GM23248 (cell line): Measurements from ENCODE around the gene CDHR5. TPM values are rescaled to one million over a fixed set of nuclear protein-coding genes. Genes with fewer than 3 reads are reported as not detected.
"Not testable (repeated sequence)": the region's sequence is repeated elsewhere in the genome, so short reads cannot be mapped to it uniquely, and the experiment has no call there.

Experiments used
- DNase-seq: peaks from one replicate; pipeline ENCODE4 v3.0.0-alpha.2; 2015
- H2AFZ ChIP-seq: fragments of 200-600 bp; sonication (generic); 2 replicates; pipeline ENCODE4 v1.6.1; 2016; ENCODE audit warnings: antibody characterized with exemption
- H3F3A ChIP-seq: fragments of 200-600 bp; sonication (generic); 2 replicates; pipeline ENCODE4 v1.6.1; 2016; ENCODE audit warnings: mild to moderate bottlenecking, antibody characterized with exemption, mixed run types; ENCODE audit not compliant: insufficient read depth
- H3K27ac ChIP-seq: fragments of 200-600 bp; sonication (generic); 2 replicates; pipeline ENCODE4 v1.5.1; 2016; ENCODE audit warnings: mild to moderate bottlenecking
- H3K27me3 ChIP-seq: fragments of 200-600 bp; sonication (generic); replicated peaks from 2 replicates; pipeline ENCODE4 v1.6.1; 2016; ENCODE audit warnings: mild to moderate bottlenecking; ENCODE audit not compliant: insufficient read depth
- H3K36me3 ChIP-seq: fragments of 200-600 bp; sonication (generic); 2 replicates; pipeline ENCODE4 v1.6.1; 2016; ENCODE audit warnings: low read depth, mild to moderate bottlenecking
- H3K4me1 ChIP-seq: fragments of 200-600 bp; sonication (generic); 2 replicates; pipeline ENCODE4 v1.6.1; 2016; ENCODE audit warnings: mild to moderate bottlenecking; ENCODE audit not compliant: insufficient read depth
- H3K4me2 ChIP-seq: fragments of 200-600 bp; sonication (generic); one replicate; pipeline ENCODE4 v1.6.1; 2016; ENCODE audit warnings: mild to moderate bottlenecking; ENCODE audit not compliant: unreplicated experiment
- H3K4me3 ChIP-seq: fragments of 200-600 bp; sonication (generic); 2 replicates; pipeline ENCODE4 v1.5.1; 2016; ENCODE audit warnings: mild to moderate bottlenecking
- H3K79me2 ChIP-seq: fragments of 200-600 bp; sonication (generic); 2 replicates; pipeline ENCODE4 v1.6.1; 2016; ENCODE audit warnings: mild to moderate bottlenecking; ENCODE audit not compliant: insufficient read depth
- H3K9ac ChIP-seq: fragments of 200-600 bp; sonication (generic); 2 replicates; pipeline ENCODE4 v1.6.1; 2016; ENCODE audit warnings: mild to moderate bottlenecking
- H3K9me2 ChIP-seq: fragments of 200-600 bp; sonication (generic); 2 replicates; pipeline ENCODE4 v1.6.1; 2016; ENCODE audit warnings: mixed run types, mild to moderate bottlenecking, moderate library complexity; ENCODE audit not compliant: insufficient read depth
- H3K9me3 ChIP-seq: fragments of 200-600 bp; sonication (generic); one replicate; pipeline ENCODE4 v1.6.1; 2017; ENCODE audit warnings: low read depth
- H4K20me1 ChIP-seq: fragments of 200-600 bp; sonication (generic); 2 replicates; pipeline ENCODE4 v1.6.0; 2016; ENCODE audit not compliant: insufficient read depth
- EZH2 ChIP-seq: fragments of 200-600 bp; sonication (generic); IDR thresholded peaks from 2 replicates; pipeline ENCODE4 v1.6.1; 2018; ENCODE audit warnings: antibody characterized with exemption, mild to moderate bottlenecking; ENCODE audit not compliant: insufficient read depth, poor library complexity, severe bottlenecking
- EZH2phosphoT487 ChIP-seq: fragments of 200-600 bp; sonication (generic); IDR thresholded peaks from 2 replicates; pipeline ENCODE4 v1.6.1; 2018; ENCODE audit warnings: antibody characterized with exemption, moderate library complexity, mild to moderate bottlenecking, low read depth; ENCODE audit not compliant: insufficient read depth
- WGBS, 2 experiments: methylation state at CpG; one replicate each; pipeline ENCODE4 v1.1.6; 2015 to 2017; ENCODE audit warnings: low lambda C conversion rate in 2 of 2, low coverage in 1 of 2; ENCODE audit errors: missing lambda C conversion rate in 2 of 2; 5-methylcytosine and 5-hydroxymethylcytosine counted together
- in situ Hi-C: fragments of 300-500 bp; cut with MboI; formaldehyde crosslinking; loops from 2 replicates; pipeline ENCODE4 v1.15.0; 2020
- polyA plus RNA-seq: library from polyadenylated mRNA; unstranded; fragments of >200 nt; fragmentation: Nextera tagmentation; extraction: Ambion mirVana; gene quantifications from 2 replicates; pipeline ENCODE4 v1.2.1, GENCODE V29; 2016
- total RNA-seq: library from RNA; depleted of rRNA; stranded (reverse); fragments of >200 nt; shearing (Covaris generic); gene quantifications from 2 replicates; pipeline ENCODE4 v1.2.3, GENCODE V29; 2014

CDHR5 gene
- total and polyA plus RNA-seq, 2 experiments from 2014 or later, result not detected

DNA sequence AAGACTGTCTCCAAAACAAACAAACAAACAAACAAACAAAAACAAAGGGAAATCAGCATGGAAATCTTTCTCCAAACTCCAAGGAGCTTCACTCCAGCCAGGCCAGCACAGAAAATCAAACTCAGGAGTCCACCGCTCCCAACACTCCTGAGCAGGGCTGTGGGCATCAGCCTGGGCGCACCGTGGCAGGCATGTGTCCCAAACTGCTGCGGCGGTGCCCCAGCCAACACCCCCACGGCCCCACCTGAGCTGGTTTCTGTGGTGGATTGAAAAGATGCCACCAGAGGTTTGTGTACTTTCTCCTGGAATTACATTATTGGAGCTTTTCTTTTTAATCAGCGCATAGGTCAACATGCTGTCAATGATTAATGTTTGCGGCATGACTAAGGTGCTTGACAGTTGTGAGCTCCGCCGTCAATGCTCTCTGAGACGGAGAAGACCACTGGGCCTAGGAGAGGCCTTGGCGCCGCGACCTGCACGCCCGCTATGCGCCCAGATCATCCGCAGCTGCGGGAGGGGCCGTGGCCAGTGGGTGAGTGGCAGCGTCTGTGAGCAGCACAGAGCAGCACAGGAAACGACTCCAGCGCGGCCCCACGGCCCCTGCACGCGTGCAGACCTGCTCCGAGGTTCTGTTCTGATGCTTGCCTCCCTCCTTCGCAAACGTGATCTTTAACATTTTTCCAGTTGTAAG is 30.4 kb upstream of the CDHR5 start:
- H3K36me3 ChIP-seq, result no peaks in the 10 kb centered on the region
- H2AFZ ChIP-seq, result no peak overlapping the region
- no peak overlapping the region for H3K4me2 ChIP-seq
- in situ Hi-C loops, result no loop called here
- H3K4me1 ChIP-seq, result no peaks in the 10 kb centered on the region
- H3K27ac ChIP-seq, result no peak overlapping the region
- H3K9ac ChIP-seq, result no peak overlapping the region
- no peaks in the 10 kb centered on the region for H3K9me2 ChIP-seq
- H3K9me3 ChIP-seq, result no peaks in the 10 kb centered on the region
- no peak for DNase-seq
- H3F3A ChIP-seq, result no peaks in the 10 kb centered on the region; the same call in 1 of the 2 replicates
- H3K79me2 ChIP-seq, result no peaks in the 10 kb centered on the region
- H3K4me3 ChIP-seq, result no peak overlapping the region
- H3K27me3 ChIP-seq, result no peaks in the 10 kb centered on the region
- no peak for TF ChIP-seq EZH2phosphoT487
- no peak for TF ChIP-seq EZH2
- 93 to 94% methylated on average over 30 of the region's 30 CpGs for WGBS, 2 experiments
- H4K20me1 ChIP-seq, result no peaks in the 10 kb centered on the region

GRCh38 chr11:654444-654843 is 29.7 kb upstream of the CDHR5 start:
- H3K79me2 ChIP-seq, H3K36me3 ChIP-seq, H2AFZ ChIP-seq, H3K9me2 ChIP-seq, H3K4me1 ChIP-seq, H4K20me1 ChIP-seq, H3K4me3 ChIP-seq, H3K9ac ChIP-seq, H3K27ac ChIP-seq, in situ Hi-C loops, H3K9me3 ChIP-seq, H3K4me2 ChIP-seq, H3K27me3 ChIP-seq, H3F3A ChIP-seq, DNase-seq: not testable (repeated sequence)
- WGBS, 2 experiments, result 95 to 96% methylated on average over 12 of the region's 12 CpGs

GRCh38 chr11:653837-654236 is 29.1 kb upstream of the CDHR5 start:
- no peaks in the 10 kb centered on the region for H3K4me1 ChIP-seq
- no peaks in the 10 kb centered on the region for H3K9me2 ChIP-seq
- in situ Hi-C loops, result no loop called here
- H3K4me2 ChIP-seq, result no peak overlapping the region
- no peaks in the 10 kb centered on the region for H3K27me3 ChIP-seq
- H3K9ac ChIP-seq, result no peak overlapping the region
- no peaks in the 10 kb centered on the region for H3K9me3 ChIP-seq
- TF ChIP-seq EZH2phosphoT487 (no peak), EZH2 (no peak)
- H3K79me2 ChIP-seq, result no peaks in the 10 kb centered on the region
- 94 to 100% methylated on average over 7 to 15 of the region's 15 CpGs for WGBS, 2 experiments
- no peak overlapping the region for H2AFZ ChIP-seq
- no peak overlapping the region for H3K4me3 ChIP-seq
- DNase-seq, result no peak
- peaks cover 1% of the 10 kb centered on the region; the same call in 1 of the 2 replicates for H3F3A ChIP-seq
- H4K20me1 ChIP-seq, result no peaks in the 10 kb centered on the region
- H3K36me3 ChIP-seq, result peaks cover 5% of the 10 kb centered on the region; the same call in 1 of the 2 replicates
- no peak overlapping the region for H3K27ac ChIP-seq

DNA sequence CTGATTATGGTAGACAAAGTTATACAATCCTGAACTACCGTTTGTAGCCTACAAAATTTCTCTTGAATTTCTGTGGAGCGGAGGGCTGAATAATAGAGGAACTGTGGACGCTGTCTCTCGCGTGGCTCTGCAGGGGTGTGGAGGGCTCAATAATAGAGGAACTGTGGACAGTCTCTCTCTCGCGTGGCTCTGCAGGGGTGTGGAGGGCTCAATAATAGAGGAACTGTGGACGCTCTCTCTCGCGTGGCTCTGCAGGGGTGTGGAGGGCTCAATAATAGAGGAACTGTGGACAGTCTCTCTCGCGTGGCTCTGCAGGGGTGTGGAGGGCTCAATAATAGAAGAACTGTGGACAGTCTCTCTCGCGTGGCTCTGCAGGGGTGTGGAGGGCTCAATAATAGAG is 28.4 kb upstream of the CDHR5 start:
- not testable (repeated sequence) for H3K36me3 ChIP-seq, H3K27me3 ChIP-seq
- WGBS, 2 experiments, result 91 to 92% methylated on average over 7 to 14 of the region's 14 CpGs

GRCh38 chr11:650482-650881 is 25.7 kb upstream of the CDHR5 start:
- H3K9ac ChIP-seq, result no peak overlapping the region
- H3K9me3 ChIP-seq, result no peaks in the 10 kb centered on the region
- H4K20me1 ChIP-seq, result no peaks in the 10 kb centered on the region
- H3K27me3 ChIP-seq, result no peaks in the 10 kb centered on the region
- H3F3A ChIP-seq, result peaks cover 6% of the 10 kb centered on the region; the same call in 1 of the 2 replicates
- H3K79me2 ChIP-seq, result no peaks in the 10 kb centered on the region
- DNase-seq, result peak; percentile 31
- H3K4me3 ChIP-seq, result no peak overlapping the region
- H3K27ac ChIP-seq, result no peak overlapping the region
- 93 to 96% methylated on average over 10 of the region's 10 CpGs for WGBS, 2 experiments
- H3K4me2 ChIP-seq, result no peak overlapping the region
- no peak overlapping the region for H2AFZ ChIP-seq
- no peaks in the 10 kb centered on the region for H3K4me1 ChIP-seq
- TF ChIP-seq EZH2phosphoT487, result no peak
- TF ChIP-seq EZH2, result no peak
- H3K36me3 ChIP-seq, result peaks cover 9% of the 10 kb centered on the region; the same call in 1 of the 2 replicates
- in situ Hi-C loops, result no loop called here
- no peaks in the 10 kb centered on the region for H3K9me2 ChIP-seq

More for the DNA sequence above, 28.4 kb upstream of the CDHR5 start:
- H3K27ac ChIP-seq, H2AFZ ChIP-seq, H3K9me3 ChIP-seq, H3K4me2 ChIP-seq, H3K79me2 ChIP-seq, DNase-seq, H3K4me3 ChIP-seq, H3K4me1 ChIP-seq, H4K20me1 ChIP-seq, H3K9me2 ChIP-seq, in situ Hi-C loops, H3F3A ChIP-seq, H3K9ac ChIP-seq: not testable (repeated sequence)

GRCh38 chr11:647672-648158 is 23.0 kb upstream of the CDHR5 start:
- H3K4me3 ChIP-seq, H2AFZ ChIP-seq, H3K4me1 ChIP-seq, H4K20me1 ChIP-seq, H3K9ac ChIP-seq, H3K36me3 ChIP-seq, H3K4me2 ChIP-seq, H3K27ac ChIP-seq, in situ Hi-C loops, H3K79me2 ChIP-seq, H3K9me3 ChIP-seq, H3K27me3 ChIP-seq, DNase-seq, H3F3A ChIP-seq, H3K9me2 ChIP-seq: not testable (repeated sequence)
- 91 to 96% methylated on average over 9 to 10 of the region's 14 CpGs for WGBS, 2 experiments
